MG63 (cell line): ENCODE measurements around the gene SPRYD4. TPM values are rescaled to one million over a fixed set of nuclear protein-coding genes. Genes with fewer than 3 reads are reported as not detected.
"Not testable (repeated sequence)": the region's sequence is repeated elsewhere in the genome, so short reads cannot be mapped to it uniquely, and the experiment has no call there.

Experiments
- DNase-seq: peaks from one replicate; pipeline ENCODE4 v3.0.0-alpha.2; 2020
- H3K27me3 ChIP-seq: fragments of 250-450 bp; sonication (Bioruptor Pico); 2 replicates; pipeline ENCODE4 v1.5.1; 2020; ENCODE audit warnings: mild to moderate bottlenecking, moderate library complexity
- H3K36me3 ChIP-seq: fragments of 250-450 bp; sonication (Bioruptor Pico); 2 replicates; pipeline ENCODE4 v1.5.1; 2020; ENCODE audit warnings: mild to moderate bottlenecking, moderate library complexity
- H3K4me3 ChIP-seq: fragments of 250-450 bp; sonication (Bioruptor Pico); 2 replicates; pipeline ENCODE4 v1.5.1; 2020; ENCODE audit warnings: mild to moderate bottlenecking, moderate library complexity
- H3K9me3 ChIP-seq: fragments of 250-450 bp; sonication (Bioruptor Pico); 2 replicates; pipeline ENCODE4 v1.5.1; 2020; ENCODE audit warnings: mild to moderate bottlenecking, moderate library complexity
- total RNA-seq: library from RNA; depleted of rRNA; stranded (reverse); fragments of >200 nt; shearing (Covaris generic); gene quantifications from 2 replicates; pipeline ENCODE4 v1.2.3, GENCODE V29; 2014; ENCODE audit warnings: low replicate concordance

SPRYD4 gene
- total RNA-seq, 1 experiment from 2014 or later, result 0.69 TPM

DNA sequence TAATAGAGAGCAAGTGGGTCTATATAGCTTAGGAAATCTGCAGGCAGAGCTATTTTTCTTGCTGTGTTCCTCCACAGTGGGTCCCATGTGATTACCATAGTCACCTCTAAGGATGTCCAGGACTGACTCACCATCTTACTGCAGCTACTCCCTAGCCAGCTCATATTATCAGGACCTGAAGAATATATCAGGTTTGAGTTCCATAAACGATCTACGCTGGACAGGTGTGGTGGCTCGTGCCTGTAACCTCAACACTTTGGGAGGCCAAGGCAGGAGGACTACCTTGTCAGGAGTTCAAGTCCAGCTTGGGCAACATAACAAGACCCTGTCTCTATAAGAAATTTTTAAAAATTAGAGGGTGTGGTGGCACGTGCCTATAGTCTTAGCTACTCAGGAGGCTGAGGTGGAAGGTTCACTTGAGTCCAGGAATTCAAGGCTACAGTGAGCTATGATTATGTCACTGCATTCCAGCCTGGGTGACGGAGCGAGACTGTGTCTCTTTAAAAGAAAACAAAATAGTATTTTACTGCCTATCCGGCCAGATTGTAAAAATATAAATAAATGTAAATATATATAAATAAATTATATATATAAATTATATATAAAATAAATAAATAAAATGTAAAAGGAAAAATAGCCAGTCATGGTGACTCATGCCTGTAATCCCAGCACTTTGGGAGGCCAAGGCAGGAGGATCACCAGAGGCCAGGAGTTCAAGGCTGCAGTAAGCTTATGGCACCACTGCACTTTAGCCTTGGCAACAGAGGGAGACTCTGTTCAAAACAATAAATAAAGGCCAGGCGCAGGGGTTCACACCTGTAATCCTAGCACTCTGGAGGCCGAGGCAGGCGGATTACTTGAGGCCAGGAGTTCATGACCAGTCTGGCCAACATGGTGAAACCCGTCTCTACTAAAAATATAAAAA lies 6.9 kb upstream of the SPRYD4 start:
- Histone ChIP-seq H3K4me3 (no peak overlapping the region), H3K9me3 (no peaks in the 10 kb centered on the region), H3K27me3 (no peaks in the 10 kb centered on the region), H3K36me3 (no peaks in the 10 kb centered on the region)
- peak; percentile 41 for DNase-seq

DNA sequence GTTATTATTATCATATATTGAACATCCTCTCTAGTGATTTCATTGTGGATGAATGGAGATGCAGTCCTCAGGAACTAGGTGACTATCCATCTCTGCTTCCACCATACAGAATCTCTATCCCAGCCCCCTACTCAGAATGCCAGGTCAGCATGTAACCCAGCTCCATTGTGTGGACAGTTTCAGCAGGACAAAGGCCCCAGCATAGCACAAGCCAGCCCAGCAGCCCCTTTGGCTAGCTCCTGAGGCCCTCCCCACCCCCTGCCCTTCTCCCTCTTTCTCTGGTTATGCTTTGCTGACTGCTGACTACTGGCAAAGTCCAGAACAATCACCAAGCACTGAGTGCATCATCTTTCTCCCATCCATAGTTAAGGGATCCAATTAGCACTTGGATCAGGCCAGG lies 5.8 kb upstream of the SPRYD4 start:
- no peak for DNase-seq
- H3K9me3 ChIP-seq, result 0 out of 2 replicates have a peak, but pooled peaks cover under 1% of the 10 kb centered on the region
- no peak overlapping the region for H3K4me3 ChIP-seq
- H3K36me3 ChIP-seq, result no peaks in the 10 kb centered on the region
- no peaks in the 10 kb centered on the region for H3K27me3 ChIP-seq

DNA sequence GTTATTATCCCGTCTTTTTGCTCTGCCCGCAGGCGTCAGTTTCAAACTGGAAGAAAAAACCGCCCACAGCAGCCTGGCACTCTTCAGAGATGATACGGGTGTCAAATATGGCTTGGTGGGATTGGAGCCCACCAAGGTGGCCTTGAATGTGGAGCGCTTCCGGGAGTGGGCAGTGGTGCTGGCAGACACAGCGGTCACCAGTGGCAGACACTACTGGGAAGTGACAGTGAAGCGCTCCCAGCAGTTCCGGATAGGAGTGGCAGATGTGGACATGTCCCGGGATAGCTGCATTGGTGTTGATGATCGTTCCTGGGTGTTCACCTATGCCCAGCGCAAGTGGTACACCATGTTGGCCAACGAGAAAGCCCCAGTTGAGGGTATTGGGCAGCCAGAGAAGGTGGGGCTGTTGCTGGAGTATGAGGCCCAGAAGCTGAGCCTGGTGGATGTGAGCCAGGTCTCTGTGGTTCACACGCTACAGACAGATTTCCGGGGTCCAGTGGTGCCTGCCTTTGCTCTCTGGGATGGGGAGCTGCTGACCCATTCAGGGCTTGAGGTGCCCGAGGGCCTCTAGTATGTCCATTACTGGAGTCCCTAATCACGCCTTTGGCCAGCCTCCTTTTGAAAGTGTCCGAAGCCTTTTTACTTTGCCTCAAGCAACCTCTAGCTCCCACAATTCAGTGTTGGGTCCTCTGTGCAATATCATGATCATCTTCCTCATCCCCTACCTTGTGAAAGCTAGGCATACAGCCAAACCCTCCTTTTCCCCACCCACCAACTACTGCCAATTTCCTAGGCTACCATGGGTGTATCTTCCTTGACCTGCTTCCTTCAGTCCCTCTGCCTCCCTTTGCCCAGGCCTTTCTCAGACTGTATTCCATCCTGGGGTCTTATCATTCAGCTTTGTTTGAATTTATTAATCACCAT lies 891 bp downstream of the SPRYD4 start:
- peak overlapping the region; percentile 98 for H3K4me3 ChIP-seq
- H3K27me3 ChIP-seq, result no peaks in the 10 kb centered on the region
- peak; percentile 42 for DNase-seq
- peaks cover 33% of the 10 kb centered on the region for H3K36me3 ChIP-seq
- 0 out of 2 replicates have a peak, but pooled peaks cover 2% of the 10 kb centered on the region for H3K9me3 ChIP-seq

DNA sequence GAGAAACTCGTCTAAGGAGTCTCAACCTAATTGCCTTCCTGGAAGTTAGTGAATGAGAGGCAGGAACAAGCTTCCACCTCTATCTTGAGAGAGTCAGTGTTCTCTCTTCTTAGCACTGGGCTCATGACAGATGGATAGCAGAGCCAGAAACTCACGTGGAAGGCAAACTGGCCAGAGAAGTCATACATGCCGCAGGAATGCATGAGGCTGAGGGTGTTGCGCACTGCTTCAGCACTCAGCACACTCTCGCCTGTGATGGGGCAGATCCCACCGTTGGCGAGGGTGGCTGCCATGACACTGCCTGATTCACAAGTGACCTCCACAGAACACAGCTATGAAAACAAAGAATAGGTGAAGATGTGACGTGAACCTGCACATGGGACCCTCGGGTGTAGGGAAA lies 6.0 kb downstream of the SPRYD4 start:
- no peak for DNase-seq
- H3K27me3 ChIP-seq, result no peaks in the 10 kb centered on the region
- peaks cover 27% of the 10 kb centered on the region for H3K36me3 ChIP-seq
- no peak overlapping the region for H3K4me3 ChIP-seq
- no peaks in the 10 kb centered on the region for H3K9me3 ChIP-seq

DNA sequence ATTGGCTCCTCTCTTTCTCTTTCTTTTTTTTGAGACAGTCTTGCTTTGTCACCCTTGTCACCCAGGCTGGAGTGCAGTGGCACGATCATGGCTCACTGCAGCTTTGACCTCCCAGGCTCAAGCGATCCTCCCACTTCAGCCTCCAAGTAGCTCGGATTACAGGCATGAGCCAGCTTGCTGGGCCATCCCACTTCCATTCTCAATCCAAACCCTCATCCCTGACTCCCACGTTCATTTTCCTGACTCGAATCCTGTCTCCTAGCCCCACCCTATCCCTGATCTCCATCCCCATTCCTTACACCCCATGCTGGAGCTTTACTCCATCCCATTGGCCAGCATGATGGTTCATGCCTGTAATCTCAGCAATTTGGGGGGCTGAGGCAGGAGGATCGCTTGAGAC lies 7.8 kb downstream of the SPRYD4 start:
- no peak for DNase-seq
- Histone ChIP-seq H3K36me3 (peaks cover 11% of the 10 kb centered on the region), H3K4me3 (no peak overlapping the region), H3K27me3 (no peaks in the 10 kb centered on the region), H3K9me3 (no peaks in the 10 kb centered on the region)

DNA sequence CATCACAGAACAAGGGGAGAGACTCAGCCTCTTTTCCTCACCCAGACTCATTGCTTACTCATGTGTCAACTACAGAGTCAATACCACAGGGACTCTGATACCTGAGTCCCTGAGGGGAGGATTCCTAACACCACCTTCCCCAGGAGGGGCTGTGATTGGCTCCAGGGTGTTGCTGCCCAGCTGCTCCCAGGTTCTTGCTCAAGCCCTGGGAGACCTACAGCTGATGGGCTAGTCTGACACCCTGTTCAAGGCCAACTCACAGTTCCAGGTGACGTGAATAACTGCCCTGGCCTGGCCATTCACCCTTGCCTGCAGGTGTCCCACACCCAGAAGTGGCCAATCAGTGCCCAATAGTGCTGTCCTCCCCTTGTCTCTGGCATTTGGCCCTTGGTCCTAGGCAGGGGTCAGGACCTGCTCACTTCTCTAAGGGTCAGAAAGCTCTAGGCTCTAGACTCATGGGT lies 8.6 kb downstream of the SPRYD4 start:
- no peak overlapping the region for H3K4me3 ChIP-seq
- peaks cover 6% of the 10 kb centered on the region for H3K36me3 ChIP-seq
- DNase-seq, result no peak
- H3K27me3 ChIP-seq, result no peaks in the 10 kb centered on the region
- no peaks in the 10 kb centered on the region for H3K9me3 ChIP-seq

DNA sequence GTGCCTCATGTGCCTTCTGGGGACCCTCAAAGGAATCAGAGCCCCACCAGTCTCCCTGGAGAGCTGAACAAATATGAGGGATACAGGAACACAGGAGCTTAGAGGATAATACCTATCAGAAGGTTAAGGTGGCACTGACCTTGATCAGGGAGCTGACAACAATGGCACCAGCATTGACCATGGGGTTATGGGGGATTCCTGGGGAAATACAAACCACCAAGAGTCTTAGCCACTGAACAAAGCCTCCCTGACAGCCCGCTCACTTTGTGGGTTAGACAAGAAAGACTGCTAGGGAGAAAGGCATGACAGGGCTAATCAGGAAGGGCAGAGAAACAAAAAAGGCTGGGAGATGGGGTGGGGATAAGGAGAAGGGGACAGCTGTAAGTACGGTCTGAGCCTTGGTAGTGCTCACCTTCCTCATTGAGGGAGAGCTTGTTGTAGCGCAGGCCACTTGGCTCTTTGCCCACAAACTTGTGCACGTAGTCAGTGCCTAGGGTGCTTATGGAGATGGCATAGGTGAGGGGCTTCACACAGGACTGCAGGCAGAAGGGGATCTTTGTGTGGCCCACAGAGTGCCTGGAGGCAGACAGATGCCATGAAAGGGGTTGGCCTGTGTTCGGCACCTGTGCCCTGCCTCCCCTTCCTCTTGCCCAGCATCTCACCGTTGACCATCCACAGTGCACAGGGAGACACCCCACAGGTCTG lies 9.3 kb downstream of the SPRYD4 start:
- no peaks in the 10 kb centered on the region for H3K9me3 ChIP-seq
- no peaks in the 10 kb centered on the region for H3K27me3 ChIP-seq
- H3K36me3 ChIP-seq, result no peaks in the 10 kb centered on the region; the same call in none of the 2 replicates
- no peak for DNase-seq
- no peak overlapping the region for H3K4me3 ChIP-seq

DNA sequence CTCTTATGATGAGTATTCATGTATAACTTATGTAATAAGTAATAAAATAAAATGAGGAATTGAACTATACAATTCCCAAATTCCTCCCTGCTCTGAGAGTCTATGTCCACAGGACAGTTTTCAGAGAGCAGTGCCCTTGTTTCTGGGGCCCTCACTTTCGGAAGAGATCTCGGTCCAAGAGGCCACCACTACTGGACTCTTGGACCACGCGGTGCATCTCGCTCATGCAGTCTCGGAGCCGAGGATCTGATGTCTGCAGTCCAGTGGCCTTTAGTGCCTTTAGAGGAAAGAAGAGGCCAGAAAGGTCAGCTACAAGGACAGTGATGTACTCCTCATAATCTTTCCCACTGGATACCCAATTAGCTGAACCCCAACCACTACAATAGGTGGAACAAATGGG lies 11.2 kb downstream of the SPRYD4 start:
- Histone ChIP-seq H3K4me3 (no peak overlapping the region), H3K36me3 (no peaks in the 10 kb centered on the region), H3K27me3 (no peaks in the 10 kb centered on the region), H3K9me3 (no peaks in the 10 kb centered on the region)
- no peak for DNase-seq

DNA sequence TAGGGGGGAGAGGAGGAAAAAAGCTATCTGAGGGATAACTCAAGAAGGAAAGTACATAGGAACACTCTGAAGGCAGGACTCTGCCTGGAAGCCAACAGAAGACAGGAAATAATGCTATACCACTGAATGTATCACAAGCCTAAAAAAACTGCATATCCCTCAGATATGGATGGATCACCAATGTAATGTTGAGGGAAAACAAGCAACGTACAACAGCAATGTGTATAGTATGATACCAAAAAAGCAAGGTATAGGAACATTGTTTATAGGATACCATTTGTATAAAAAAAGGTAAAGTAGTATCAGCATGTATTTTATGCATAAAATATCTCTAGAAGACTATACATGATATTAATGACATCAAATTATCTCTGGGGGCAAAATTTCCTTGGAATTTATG lies 16.2 kb downstream of the SPRYD4 start:
- DNase-seq, result no peak
- H3K36me3 ChIP-seq, result no peaks in the 10 kb centered on the region
- no peak overlapping the region for H3K4me3 ChIP-seq
- H3K27me3 ChIP-seq, result peaks cover 20% of the 10 kb centered on the region
- no peaks in the 10 kb centered on the region; the same call in 1 of the 2 replicates for H3K9me3 ChIP-seq

DNA sequence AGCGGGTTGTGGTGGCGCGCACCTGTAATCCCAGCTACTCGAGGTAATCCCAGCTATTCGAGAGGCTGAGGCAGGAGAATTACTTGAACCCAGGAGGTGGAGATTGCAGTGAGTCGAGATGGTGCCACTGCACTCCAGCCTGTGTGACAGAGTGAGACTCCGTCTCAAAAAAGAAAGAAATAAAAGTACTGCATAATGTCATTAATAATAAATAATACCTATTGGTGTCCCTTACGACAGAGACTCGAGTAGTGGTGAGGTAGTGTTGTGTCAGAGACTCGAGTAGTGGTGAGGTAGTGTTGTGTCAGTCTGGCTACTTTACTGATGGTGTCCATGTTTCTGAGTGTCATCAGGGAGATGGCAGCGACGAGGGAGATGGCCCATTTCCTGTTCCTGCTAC lies 18.3 kb downstream of the SPRYD4 start:
- H3K9me3 ChIP-seq, result no peaks in the 10 kb centered on the region; the same call in 1 of the 2 replicates
- H3K36me3 ChIP-seq, result no peaks in the 10 kb centered on the region
- H3K4me3 ChIP-seq, result no peak overlapping the region
- peaks cover 32% of the 10 kb centered on the region for H3K27me3 ChIP-seq
- no peak for DNase-seq

DNA sequence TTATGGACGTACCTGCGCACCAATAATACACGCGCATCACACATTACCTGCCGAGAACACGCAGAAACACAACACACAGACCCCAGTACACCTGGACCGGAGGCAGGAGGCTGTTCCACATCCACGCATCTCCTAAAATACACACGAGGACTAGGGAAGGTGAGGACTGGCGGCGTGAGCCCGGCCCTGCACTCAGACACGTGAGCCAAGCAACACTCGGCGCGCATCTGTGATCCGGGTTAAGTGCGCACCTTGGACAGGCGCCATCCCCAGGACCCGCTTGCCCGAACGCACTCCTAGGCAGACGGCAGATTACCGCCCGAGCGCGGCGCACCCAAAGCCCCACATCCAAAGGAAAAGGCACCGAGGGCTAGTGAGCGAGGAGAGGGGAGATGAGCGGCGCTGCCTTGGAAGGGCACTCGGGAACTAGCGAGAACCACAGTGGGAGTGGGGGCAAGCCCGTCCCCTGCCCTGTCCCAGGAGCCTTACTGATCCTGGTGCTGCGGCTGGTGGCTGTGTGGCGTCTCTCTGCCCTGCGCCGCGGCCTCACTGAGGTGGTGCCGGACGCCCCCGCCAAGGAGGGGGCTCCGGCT lies 19.2 kb downstream of the SPRYD4 start:
- H3K4me3 ChIP-seq, result peak overlapping the region; percentile 35
- H3K36me3 ChIP-seq, result no peaks in the 10 kb centered on the region
- peak; percentile 11 for DNase-seq
- no peaks in the 10 kb centered on the region; the same call in 1 of the 2 replicates for H3K9me3 ChIP-seq
- peaks cover 32% of the 10 kb centered on the region for H3K27me3 ChIP-seq

DNA sequence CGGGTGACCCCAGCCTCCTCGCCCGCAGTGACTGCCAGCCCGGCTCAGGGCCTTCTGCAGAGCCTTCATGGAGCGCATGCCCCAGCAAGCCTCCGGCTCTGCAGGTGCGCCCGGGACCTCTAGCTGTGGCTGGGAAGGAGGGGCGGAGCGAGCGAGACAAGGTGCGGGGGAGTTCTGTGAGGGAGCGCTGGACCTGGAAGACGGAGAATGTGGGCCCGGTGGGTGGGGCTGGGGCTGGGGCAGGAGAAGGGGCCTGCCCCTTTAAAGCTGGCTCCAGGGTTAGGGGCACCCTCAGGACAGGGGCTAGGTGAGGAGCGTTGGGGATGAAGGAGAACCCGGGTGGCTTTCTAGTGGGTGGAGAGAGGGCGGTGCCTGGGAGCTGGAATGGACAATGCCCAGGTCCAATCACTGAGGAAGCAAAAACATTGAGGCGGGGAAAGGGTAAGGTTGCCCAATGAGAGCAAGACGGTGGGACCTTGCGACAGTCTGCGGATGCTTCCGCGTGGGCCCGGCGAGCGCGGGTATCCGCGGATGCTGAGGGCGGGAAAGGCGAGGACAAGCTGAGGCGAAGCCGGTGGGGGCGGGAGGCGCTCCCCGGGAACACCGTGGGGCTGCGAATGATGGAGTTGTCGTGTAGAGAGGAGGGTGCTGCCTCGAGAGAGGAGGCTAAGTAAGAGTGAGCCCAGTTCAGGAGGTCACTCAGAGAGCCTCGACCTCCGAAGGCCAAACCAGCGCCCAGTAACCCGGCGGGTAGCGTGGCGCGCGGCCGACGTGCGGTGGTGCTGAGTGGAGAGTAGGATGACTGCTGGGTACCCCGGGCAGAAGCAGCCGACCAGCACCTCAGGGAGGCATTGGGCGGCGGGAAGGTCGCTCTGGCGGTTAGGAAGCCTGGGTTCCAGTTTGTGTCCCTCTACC lies 19.9 kb downstream of the SPRYD4 start, which contains the start of gene GLS2:
GLS2 (minus strand) TSS at position 121 of the 915 bp plus-strand sequence; CDS start at position 78, 43 bp downstream.
- H3K4me3 ChIP-seq, result peak within 1 kb of the TSS; percentile 35

DNA sequence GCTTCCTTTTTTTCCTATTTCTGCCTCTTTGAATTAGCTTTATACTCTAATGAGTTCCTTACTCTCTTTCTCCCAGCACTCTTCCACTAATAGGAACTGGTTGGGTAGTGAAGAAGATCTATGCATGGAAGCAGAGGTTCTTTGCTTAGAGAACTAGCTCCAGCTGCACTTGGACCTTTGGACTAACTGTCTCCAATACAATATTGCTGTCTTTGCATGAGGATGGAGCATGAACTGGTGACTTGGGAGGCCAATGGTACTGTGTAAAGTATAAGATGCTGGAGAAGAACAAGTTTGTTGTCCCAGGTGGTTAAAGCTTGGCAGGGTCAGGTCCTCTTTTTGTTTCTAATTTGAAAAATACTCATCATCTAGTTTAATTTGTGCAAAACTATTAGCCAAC lies 22.0 kb downstream of the SPRYD4 start:
- Histone ChIP-seq H3K27me3 (peaks cover 32% of the 10 kb centered on the region), H3K4me3 (no peak overlapping the region), H3K9me3 (no peaks in the 10 kb centered on the region; the same call in 1 of the 2 replicates), H3K36me3 (no peaks in the 10 kb centered on the region)
- DNase-seq, result no peak

More for the DNA sequence above, 19.9 kb downstream of the SPRYD4 start, which contains the start of gene GLS2:
- no peaks in the 10 kb centered on the region; the same call in 1 of the 2 replicates for H3K9me3 ChIP-seq
- H3K36me3 ChIP-seq, result no peaks in the 10 kb centered on the region
- H3K27me3 ChIP-seq, result peaks cover 32% of the 10 kb centered on the region
- peak; percentile 44 for DNase-seq

DNA sequence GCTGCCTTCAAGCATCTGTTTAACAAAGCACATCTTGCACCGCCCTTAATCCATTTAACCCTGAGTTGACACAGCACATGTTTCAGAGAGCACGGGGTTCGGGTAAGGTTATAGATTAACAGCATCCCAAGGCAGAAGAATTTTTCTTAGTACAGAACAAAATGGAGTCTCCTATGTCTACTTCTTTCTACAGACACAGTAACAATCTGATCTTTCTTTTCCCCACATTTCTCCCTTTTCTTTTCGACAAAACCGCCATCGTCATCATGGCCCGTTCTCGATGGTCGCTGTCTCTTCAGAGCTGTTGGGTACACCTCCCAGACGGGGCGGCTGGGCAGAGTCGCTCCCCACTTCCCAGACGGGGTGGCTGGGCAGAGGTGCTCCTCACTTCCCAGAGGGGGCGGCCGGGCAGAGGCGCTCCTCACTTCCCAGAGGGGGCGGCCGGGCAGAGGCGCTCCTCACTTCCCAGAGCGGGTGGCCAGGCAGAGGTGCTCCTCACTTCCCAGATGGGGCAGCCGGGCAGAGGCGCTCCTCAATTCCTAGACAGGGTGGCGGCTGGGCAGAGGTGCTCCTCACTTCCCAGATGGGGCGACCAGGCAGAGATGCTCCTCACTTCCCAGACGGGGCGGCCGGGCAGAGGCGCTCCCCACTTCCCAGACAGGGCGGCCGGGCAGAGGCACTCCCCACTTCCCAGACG lies 25.2 kb downstream of the SPRYD4 start:
- H3K27me3 ChIP-seq, result peaks cover 21% of the 10 kb centered on the region
- H3K9me3 ChIP-seq, H3K4me3 ChIP-seq, DNase-seq, H3K36me3 ChIP-seq: not testable (repeated sequence)

DNA sequence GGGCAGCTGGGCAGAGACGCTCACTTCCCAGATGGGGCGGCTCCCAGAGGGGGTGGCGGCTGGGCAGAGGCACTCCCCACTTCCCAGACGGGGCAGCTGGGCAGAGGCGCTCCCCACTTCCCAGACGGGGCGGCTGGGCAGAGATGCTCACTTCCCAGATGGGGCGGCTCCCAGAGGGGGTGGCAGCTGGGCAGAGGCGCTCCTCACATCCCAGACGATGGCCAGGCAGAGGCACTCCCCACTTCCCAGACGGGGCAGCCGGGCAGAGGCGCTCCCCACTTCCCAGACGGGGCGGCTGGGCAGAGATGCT lies 25.7 kb downstream of the SPRYD4 start:
- not testable (repeated sequence) for H3K9me3 ChIP-seq, DNase-seq, H3K4me3 ChIP-seq, H3K36me3 ChIP-seq
- peaks cover 16% of the 10 kb centered on the region for H3K27me3 ChIP-seq
